Activated naive CD4-positive, alpha-beta T cell (primary cell): Measurements from ENCODE around the gene COL21A1.
"Not testable (repeated sequence)": the region's sequence is repeated elsewhere in the genome, so short reads cannot be mapped to it uniquely, and the experiment has no call there.

Experiments
- DNase-seq, 4 experiments: peaks; one replicate each; lab custom pipeline; 2025; lab: John Stamatoyannopoulos, UW

COL21A1 gene

DNA sequence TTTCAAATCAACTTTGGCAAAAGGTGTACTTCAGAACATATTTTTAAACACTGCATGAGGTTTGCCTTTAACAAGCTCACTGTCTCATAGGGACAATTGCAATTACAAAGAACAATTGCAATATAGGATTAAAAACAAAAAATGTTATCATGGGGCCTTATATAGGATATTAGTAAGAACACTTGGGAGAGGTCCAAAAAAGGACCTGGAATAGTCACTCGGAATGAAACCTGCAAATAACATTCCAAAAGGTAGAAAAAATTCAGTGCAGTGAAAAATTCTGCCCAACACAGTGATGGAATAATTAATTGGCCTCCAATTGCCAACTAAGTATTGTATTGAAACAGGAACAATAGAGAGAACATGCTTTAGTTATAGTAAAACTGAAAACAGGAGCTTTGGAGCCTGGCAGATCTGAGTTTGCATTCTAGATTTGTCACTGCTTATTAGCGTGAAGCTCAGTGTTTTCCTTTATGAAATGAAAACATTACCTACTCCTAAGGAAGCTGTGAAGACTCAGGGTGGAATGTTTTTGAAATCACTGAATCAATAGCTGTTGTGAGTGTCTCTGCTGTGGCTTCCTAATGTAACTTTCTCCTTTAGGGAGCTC, 199.3 kb downstream of the COL21A1 start:
- DNase-seq, result no peak

DNA sequence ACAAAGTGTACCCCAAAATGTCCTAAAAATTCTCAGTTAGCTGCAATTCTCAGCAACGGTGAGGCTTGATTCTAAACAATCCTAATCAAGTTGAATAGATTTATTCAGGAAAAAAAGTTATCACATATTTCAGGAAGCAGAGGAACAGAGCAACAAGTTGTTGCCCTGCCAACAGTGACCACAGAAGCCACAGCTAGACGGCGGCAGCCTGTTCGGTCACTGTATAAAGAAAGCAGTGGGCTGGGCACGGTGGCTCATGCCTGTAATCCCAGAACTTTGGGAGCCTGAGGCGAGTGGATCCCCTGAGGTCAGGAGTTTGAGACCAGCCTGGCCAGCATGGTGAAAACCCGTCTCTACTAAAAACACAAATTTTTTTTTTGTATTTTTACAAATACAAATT, 200.8 kb downstream of the COL21A1 start:
- DNase-seq, result no peak

DNA sequence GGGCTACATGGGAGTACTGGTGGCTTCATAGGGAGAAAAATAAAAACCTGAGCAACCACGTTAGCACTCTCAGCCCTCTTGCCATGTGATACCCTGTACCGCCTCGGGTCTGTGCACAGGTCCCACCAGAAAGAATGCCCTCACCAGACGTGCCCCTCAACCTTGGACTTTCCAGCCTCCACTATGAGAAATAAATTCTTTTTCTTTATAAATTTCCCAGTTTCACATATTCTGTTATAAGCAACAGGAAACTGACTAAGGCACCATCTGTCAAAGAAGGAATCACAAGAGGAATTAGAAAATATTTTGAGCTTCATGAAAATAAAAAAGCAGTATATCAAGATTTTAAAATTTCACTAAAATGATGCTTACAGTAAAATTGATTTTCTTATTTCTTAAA, 203.6 kb downstream of the COL21A1 start:
- DNase-seq, result no peak

DNA sequence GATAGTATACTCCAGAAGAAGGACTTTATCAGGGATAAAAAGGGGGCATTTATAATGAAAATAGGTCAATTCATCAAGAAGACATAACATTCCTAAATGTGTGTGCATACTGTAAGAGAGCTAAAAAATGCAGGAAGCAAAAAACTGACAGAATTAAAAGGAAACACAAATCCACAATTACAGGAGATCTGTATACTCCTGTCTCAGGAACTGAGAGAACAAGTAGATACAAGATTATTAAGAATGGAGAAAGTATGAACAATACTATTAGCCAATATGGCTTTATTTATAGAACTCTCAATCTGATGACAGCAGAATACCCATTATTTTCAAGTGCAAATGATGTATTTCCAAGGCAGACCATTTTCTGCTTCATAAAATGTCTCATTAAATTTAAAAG, 204.3 kb downstream of the COL21A1 start:
- DNase-seq, result no peak

DNA sequence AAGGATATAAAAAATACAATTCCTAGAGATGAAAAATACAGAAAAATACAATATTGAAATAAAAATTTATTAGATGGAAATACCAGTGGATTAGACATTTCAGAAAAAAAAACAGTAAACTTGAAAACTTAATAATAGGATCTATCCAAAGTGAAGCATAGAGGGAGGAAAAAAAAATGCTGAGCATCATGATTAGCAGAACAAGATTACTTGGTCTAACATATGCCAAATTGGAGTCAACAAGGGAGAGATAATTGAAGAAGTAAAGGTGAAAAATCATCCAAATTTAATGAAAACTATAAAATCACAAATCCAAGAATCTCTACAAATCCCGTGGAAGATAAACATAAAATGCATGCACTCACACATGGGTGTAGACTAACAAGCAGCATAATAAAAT, 205.8 kb downstream of the COL21A1 start:
- DNase-seq, result no peak

DNA sequence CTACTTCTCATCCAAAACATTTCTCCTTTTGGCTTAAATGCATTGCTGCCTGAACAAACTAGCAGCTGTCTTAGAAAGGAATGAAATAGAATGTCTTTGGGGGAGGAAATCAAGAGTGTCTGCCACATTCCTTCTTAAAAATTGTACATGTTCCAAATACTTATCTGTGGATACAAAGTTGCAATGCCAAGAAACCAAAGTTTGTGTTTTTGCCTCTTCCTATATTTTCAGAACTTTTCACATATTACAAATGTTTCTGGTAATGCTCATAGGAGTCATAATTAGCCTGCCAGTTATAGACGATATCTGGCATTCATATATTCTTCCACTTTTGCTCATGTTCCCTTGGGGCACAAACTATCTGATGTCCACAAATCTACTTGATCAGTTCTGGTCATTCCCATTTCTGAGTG, 206.5 kb downstream of the COL21A1 start:
- no peak for DNase-seq

DNA sequence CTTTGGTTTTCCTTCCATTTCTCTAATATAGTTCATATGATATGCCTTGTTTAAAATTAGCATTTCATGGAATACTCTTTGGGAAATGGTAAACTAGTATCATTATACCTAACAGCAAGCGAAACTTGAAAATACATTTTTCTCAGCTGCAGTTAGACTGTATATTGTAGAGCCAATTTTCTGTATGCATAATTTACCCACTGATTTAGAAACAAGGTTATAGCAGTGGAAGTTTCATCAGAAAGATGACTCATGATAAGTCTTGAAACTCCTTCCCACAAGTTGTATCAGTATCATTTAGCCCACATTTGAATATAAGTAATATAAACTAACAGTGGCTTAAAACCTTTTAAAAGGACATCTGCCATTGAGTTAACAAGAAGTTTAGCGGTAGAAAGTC, 207.2 kb downstream of the COL21A1 start:
- DNase-seq, result no peak

DNA sequence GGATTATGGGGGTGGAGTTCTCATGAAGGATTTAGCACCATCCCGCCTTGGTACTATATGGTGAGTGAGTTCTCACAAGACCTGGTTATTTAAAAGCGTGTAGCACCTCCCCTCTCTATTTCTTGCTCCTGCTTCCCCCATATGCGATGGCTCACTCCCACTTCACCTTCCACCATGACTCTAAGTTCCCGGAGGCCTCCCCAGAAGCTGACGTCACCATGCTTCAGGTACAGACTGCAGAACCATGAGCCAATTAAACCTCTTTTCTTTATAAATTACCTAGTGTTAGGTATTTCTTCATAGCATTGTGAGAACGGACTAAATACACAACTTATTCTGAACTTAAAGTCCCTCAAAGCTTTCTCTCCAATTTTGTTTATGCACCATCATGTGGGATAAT, 208.6 kb downstream of the COL21A1 start:
- no peak for DNase-seq

DNA sequence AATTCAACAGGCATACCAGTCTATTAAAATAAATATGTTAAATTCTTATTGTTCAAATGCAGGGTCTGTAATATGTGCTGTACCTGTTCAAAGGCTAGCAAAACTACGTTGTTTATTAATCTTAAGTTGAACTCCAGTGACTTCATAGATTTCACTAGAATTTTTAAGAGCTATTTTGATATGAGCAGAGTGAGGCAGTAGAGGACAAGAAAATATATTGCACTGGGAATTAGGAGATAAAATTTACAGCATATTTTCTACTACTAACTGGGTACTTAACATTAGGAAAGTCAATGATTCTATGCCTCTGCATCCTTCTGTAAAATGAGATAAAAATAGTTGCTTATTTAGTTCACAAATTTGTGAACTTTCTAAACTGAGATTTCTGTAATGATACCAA, 209.8 kb downstream of the COL21A1 start:
- DNase-seq, result no peak

DNA sequence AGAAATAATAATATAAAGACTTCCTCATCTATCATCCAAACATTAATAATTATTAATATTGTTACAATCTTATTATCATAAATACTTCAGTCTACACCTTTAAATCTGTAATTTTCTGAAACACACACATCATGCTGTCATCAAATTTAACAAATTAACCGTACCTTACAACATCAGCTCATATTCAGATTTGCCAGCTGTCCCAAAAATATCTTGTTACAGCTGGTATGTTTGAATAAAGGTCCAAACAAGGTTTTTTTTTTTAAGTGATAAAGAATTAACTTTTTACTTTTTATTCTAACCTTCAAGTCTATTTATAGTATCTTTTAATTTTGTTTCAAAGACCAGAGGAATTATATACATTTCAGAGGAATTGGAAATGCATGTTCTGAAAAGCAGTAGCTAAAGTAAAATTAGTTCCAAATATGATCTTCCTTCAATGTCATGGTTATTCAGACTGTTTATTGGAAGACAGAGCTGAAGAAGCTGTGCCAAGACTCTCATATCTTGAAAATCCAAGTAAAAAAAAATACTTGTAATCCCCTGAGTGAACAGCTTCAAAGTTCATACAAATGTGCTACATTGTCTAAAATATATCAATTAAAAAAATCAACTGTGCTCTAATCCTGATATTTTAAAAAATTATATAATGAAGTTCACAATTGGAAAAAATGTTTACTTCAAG, 210.3 kb downstream of the COL21A1 start:
- DNase-seq, result no peak

DNA sequence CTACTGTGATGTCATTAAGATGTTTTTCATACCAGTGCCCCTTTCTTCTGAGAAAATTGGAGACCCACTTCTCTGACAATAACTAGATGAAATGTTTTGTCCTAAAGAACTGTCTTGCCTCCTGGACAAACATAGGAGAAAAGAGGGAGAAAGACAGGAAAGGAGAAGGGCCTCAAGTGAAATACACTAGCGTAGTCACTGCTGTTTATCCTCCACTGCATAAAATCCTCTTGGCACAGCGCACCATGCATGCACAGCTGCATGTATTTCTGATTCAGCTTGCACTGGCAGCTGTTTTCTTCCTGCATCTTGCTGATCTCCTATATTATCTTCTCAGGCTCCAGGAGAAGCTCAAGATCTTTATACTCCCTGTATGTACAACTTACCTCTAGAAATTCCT, 214.0 kb downstream of the COL21A1 start:
- no peak for DNase-seq

DNA sequence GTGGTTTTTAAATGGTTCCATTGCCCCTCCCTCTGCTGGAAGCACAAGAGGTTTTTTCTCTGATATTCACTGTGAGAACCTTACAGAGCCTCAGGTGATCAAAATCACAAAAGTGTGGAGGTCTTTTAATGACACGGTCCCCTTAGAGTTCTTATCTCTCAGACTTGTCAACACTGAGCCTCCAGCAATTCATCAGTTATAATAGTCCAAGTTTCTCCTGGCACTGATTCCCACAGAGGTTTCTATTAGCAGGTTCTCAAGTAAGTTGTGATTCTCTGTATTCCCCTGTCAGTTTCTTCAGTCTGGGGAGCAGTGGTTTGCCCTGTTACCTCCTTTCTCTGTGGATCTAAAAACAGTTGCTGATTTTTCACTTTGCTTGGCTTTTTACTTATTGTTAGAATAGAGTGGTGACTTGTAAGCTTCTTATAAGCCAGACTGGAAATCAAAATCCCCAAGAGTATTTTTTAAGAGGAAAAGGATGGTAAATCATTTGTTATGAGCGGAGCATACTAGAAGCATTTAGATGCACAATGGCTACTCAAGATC, 214.6 kb downstream of the COL21A1 start:
- DNase-seq, result no peak

DNA sequence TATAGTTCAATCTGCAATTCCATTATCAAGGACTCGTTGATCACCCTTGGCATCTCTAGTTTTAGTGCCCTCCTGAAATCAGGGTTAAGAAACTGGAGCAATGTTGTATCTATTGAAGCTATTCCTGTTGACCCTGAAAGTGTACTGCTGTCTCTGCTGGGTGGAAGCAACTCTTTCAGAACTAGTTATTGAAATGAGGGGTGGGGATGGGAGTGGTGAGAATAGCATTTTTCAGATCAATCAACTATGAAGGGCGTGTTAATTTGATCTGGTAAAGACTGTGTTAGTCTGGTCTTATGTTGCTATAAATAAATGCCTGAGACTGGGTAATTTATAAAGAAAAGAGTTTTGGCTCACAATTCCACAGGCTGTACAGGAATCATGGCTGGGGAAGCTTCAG, 219.5 kb downstream of the COL21A1 start:
- DNase-seq, result no peak

DNA sequence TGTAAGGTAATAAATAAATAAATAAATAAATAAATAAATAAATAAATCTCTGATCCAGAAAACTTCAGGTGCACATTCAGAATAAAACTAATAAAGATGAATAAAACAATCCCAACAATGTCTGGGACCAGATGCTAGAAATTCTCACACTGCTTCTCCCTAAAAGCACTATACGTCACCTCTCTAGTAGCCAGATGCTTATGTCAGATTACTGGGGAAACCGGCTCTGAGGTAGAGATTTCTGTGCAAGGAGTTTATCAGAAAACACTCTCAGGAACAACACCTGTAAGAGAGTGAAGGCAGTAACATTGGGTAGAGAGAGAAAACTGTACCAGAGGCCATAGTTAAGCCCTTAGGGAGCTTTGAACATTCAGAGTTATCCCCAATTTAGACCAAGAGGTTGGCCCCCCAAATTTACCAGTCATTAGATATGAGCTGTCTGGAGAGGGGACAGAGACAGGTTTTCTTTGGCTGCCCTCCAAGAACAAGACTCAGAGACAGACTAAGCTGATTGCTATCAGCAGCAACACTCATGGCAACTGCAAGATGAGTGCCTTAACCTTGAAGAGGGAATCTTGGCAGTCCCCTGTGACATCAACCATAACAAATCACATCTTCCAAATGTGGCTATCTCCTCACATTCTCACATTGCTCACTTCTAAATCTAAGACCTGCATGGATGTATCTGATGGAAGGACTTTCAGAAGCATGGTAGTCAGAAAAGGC, 220.8 kb downstream of the COL21A1 start:
- DNase-seq, result no peak

DNA sequence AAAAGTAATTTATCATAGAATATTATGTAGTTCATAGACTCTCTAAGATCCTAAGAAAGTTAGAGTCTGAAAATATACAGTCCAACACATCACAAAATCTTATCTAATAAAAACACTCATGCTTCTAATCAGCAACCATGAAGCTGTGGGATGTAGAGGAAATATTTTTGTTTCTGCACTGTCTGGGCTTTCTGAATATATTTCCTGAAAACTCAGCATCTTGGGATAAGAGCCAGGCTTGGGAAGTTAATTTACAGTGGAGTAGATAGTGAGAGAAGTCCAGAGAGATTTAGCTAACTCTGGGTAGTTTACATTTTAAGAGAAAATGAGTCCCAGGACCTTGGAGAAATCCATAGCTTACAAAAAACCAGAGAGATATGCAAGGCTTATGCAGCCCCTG, 221.6 kb downstream of the COL21A1 start:
- no peak for DNase-seq

DNA sequence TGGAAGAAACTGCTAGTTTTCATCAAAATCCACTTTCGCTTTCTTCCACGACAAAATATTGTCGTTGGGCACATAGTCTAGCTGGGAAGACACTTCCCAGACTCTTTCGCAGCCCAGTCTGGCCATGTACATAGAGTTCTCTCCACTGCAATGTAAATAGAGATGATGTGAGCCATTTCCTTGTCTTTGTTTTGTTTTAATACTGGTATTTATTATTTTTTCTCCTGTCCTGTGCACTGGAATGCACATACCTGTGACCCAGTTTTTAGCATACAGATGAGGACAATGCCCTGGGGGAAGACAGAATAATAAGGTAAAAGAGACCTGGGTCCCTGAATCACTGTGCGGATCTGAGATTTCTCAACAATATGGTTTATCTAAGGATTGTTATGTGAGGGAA, 222.4 kb downstream of the COL21A1 start:
- DNase-seq, result no peak

DNA sequence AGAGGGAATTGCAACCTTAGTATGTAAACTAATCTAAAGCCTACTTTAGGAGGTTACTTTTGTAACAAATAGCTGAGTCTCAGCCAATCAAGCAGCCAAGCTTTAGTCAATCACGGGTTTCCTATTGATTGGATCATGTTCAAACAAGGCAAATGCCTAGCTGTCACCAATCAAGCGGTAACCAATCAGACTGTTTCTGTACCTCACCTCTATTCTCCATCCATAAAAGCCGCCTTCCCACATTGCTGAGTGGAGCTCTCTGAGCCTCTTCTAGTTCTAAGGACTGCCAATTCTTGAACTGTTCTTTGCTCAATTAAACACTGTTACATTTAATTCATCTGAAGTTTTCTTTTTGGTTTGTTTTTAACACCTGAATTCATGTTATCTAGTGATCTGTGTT, 223.6 kb downstream of the COL21A1 start:
- no peak for DNase-seq

DNA sequence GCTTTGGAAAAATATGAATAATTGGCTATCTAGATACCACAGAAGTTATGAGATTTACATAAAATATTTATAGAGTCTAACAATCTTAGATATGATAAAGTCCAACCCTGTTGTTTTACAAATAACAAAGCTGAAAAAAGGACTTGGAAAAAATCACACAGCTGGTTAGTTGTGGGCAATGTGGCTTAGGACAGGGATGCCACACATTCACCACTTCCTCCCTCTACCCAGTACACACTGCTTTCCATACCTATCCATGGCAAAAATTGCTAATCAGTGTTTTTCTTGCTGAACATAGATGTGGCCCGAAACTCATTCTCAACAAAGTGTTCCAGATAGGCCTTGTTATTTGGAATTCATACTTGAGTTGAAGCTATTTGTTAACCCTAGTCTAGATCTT, 224.7 kb downstream of the COL21A1 start:
- DNase-seq, result no peak

DNA sequence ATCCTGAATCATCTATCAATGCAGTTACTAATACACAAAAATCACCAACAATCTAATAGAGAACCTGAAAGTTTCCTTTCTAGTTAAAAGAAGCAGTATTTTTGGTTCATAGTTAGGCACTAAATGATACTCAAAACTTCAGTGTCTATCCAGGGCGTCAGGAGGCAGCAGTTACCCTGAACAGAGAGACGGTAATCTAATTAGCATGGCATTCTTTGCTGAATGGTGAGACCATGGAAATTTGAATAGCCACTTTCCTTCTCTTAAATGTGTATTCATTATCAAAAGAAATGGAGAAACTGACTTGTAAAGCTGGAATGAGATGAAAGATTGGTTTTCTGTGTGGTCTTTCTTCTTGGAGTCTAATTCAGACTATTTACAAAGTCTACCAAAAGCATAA, 225.4 kb downstream of the COL21A1 start:
- DNase-seq, result no peak

DNA sequence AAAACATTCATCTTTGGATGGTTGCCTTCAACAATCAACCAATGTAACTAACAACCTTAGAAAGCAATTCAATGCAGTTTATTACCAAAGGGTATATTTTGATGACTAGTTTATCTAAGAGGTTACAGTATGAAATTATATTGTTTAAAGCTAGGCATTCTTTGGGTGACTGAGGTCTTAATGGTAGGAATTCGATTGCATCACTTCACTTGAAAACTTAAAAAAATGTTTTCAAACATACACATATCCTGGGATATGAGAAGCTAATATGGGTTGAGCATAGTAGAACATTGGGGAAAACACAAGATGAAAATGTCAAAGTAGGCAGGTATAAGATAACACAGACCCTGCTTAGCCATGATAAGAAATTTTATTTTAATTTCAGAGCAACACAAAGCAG, 227.4 kb downstream of the COL21A1 start:
- no peak for DNase-seq

DNA sequence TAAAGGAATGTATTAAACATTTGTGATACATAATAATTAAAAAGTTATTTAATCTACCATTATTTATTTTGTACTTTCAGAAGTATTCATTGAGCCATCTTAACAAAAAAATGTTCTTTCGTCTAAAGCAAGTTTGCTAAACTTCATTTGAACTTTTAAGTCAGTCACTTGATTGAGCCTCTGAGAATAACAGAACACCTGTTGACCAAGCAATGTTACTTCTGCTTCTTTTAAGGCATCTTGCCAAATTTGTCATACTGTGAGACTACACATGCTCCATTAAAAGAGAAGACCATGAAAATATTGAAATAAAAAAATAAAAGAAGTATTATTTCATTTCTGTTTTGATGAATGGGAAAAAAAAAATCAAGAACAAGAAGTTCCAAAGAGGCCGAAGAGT, 230.2 kb downstream of the COL21A1 start:
- DNase-seq, result no peak

DNA sequence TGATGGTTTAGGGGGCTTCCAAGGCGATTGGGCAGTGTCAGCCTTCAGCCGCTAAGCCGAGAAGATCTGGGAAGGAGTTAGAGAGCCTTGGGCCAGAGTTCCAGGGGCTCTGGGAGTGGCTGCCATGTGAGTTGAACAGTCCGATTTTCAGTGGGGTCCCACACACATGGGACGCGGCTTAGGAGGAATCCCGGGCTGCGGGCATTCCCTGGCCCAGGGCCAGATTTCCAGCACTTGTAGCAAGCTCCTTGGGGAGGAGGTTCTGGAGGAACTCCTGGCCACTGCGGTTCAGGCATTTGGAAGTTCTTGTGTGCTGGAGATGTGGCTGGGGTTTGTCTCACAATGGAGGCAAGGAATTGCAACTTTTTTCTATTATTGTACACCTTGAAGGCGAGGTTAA, 233.3 kb downstream of the COL21A1 start:
- not testable (repeated sequence) for DNase-seq

DNA sequence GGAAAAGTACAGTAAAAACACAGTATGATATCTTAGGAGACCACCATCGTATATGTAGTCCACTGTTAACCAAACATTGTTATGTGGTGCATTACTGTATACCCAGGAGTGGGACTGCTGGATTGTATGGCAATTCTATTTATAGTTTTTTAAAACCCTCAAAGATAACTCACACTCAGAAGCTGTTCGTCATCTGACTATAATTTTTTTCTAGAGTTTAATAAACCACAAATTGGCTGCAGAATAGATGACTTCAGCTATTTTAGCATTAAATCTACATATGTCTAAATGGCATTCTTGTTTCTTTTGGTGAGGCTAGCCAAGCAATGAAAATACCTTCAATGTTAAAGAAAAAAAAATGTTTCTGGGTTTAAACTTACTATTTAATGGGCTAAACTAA, 237.7 kb downstream of the COL21A1 start:
- DNase-seq, result no peak
